ENCODE results near the gene APBB2. TPM values are rescaled to one million over a fixed set of nuclear protein-coding genes. Genes with fewer than 3 reads are reported as not detected.
A peak's percentile ranks its signal among the peaks of the same experiment; 100 is the strongest.
"Not testable (repeated sequence)": the region's sequence is repeated elsewhere in the genome, so short reads cannot be mapped to it uniquely, and the experiment has no call there.

The APBB2 gene
- total RNA-seq, 2 donors from 2014 or later: 28.2 to 30.7 TPM

DNA sequence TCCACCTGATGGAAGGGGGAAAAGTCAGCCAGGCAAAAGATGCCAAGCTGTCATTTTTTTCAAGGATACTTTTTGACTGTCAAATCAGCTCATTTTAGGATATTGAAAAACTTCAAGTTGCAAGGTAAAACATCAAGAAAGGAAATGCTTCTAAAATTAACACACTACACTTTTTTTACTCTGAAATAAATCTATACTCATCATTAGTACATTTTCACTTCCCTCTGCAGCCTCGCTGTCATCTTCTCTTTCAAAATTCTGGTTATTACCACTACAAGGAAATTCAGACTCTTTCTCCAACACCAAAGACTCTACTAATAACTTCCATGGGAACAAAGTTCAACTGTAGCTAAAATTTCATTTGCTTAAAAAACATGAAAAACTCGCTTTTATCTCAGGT is 41.6 kb downstream of the APBB2 start:
- intact Hi-C loops (cut with DNase I, micrococcal nuclease): no loop called here
- ATAC-seq: peak; percentile 44
- no peak for DNase-seq

- no peak for DNase-seq
Observed at GRCh38 chr4:41169256-41169800, 45.0 kb downstream of the APBB2 start.

GRCh38 chr4:41167191-41167590 is 47.2 kb downstream of the APBB2 start:
- ATAC-seq (no peak), DNase-seq (no peak)
- intact Hi-C loops (cut with DNase I, micrococcal nuclease): no loop called here

More at GRCh38 chr4:41169256-41169800, 45.0 kb downstream of the APBB2 start:
- intact Hi-C loops (cut with DNase I, micrococcal nuclease): no loop called here
- ATAC-seq: peak; percentile 32

DNA sequence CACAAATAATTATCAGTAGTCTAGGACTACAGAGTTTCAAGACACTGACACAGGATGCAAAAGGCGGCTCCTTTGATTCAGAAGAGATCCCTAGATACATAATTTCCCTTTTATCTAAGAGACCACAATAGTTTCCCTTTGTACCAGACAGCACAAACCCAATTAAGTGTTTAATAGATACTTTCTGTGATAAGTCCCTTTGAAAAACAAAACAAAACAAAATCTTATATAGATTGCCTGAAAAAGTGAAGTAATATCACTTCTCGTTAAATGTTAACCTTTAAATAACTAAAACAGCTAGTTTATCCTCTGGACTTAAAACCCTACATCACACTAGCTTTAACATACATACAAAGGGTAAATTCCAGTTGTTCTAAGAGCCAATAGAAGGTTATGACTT is 49.9 kb downstream of the APBB2 start:
- ATAC-seq (no peak), DNase-seq (no peak)
- intact Hi-C loops (cut with DNase I, micrococcal nuclease): no loop called here

DNA sequence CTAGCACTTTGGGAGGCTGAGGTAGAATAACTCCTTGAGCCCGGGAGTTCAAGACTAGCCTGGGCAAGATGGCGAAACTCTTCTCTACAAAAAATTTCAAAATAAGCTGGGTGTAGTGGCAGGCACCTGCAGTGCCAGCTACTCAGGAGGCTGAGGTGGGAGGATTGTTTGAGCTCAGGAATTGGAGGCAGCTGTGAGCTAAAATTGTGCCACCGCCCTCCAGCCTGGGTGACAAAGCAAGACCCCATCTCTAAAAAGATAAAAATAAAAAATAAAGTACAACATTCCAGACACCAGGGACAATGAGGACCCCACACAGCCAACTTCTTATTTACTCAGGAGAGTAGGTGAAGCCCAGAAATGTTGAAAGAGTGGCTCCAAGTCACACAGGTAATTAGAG is 53.0 kb downstream of the APBB2 start:
- intact Hi-C loops (cut with DNase I, micrococcal nuclease): no loop called here
- DNase-seq (no peak), ATAC-seq (no peak)

- ATAC-seq (no peak), DNase-seq (no peak)
- intact Hi-C loops (cut with DNase I, micrococcal nuclease): no loop called here
Observed at GRCh38 chr4:41160856-41161255, 53.5 kb downstream of the APBB2 start.

DNA sequence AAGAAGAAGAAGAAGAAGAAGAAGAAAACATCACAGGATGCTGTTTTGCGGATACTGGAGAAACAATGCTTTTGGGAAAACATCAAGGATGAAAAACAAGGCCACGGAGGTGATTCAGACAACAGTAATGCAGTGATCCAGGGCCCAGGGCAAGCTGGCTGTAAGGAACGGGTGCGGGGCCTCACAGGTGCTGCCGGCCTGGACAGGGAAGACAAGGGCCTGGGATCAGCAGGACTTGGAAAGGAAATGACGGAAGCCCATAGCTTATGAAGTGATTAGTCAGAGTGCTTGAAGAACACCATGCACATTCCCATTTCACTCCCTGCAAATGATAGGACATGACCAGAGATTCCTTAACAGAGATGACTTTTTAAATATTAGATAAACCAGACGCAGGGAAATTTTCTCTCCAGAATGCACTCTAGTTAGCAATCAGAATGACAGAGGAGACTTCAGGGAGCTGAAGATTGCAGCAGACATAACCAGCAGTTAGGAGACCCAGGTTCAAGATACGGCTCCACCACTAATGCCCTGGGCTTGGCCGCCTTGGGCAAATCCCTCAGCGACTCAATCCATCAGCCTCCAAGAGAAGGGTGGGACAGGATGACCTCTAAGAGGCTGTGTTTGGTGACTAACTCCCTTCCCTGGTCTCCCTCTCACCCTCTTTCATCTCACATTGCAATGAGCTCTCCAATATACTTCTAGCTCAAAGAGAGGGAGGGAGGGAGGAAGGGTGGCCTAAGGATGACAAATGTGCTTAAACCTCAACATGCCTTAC is 54.1 kb downstream of the APBB2 start:
- DNase-seq (no peak), ATAC-seq (no peak)
- intact Hi-C loops (cut with DNase I, micrococcal nuclease): no loop called here

GRCh38 chr4:41158756-41159155 is 55.6 kb downstream of the APBB2 start:
- intact Hi-C loops (cut with DNase I, micrococcal nuclease): no loop called here
- ATAC-seq: no peak

GRCh38 chr4:41158274-41158673 is 56.1 kb downstream of the APBB2 start:
- intact Hi-C loops (cut with DNase I, micrococcal nuclease): no loop called here
- no peak for ATAC-seq
- DNase-seq: no peak

More at GRCh38 chr4:41158756-41159155, 55.6 kb downstream of the APBB2 start:
- DNase-seq: no peak

DNA sequence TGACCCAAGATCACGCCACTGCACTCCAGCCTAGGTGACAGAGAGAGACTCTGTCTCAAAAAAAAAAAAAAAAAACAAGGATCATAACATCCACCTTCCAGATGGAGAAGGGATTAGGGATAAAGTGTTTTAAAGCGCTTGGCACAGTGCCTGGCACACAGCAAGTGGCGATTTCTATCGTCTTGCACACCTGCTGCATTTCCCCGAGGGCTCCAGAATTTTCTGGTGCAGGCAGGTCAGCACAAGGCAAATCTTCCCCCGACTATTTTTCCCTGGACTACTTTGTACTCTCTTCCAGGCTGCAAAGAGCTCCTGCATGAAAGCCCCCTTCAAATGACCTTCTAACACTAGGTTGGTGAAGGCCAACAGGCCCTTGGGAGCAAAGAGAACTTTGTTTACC is 57.3 kb downstream of the APBB2 start:
- DNase-seq (no peak), ATAC-seq (peak; percentile 14)
- intact Hi-C loops (cut with DNase I, micrococcal nuclease): no loop called here

GRCh38 chr4:41156574-41156973 is 57.8 kb downstream of the APBB2 start:
- intact Hi-C loops (cut with DNase I, micrococcal nuclease): no loop called here
- ATAC-seq: peak; percentile 26

GRCh38 chr4:41155194-41155830 is 59.0 kb downstream of the APBB2 start:
- ATAC-seq (no peak), DNase-seq (no peak)
- intact Hi-C loops (cut with DNase I, micrococcal nuclease): no loop called here

More at GRCh38 chr4:41156574-41156973, 57.8 kb downstream of the APBB2 start:
- DNase-seq: no peak

- intact Hi-C loops (cut with DNase I, micrococcal nuclease): no loop called here
- ATAC-seq (no peak), DNase-seq (no peak)
Observed at GRCh38 chr4:41154814-41155177, 59.5 kb downstream of the APBB2 start.

DNA sequence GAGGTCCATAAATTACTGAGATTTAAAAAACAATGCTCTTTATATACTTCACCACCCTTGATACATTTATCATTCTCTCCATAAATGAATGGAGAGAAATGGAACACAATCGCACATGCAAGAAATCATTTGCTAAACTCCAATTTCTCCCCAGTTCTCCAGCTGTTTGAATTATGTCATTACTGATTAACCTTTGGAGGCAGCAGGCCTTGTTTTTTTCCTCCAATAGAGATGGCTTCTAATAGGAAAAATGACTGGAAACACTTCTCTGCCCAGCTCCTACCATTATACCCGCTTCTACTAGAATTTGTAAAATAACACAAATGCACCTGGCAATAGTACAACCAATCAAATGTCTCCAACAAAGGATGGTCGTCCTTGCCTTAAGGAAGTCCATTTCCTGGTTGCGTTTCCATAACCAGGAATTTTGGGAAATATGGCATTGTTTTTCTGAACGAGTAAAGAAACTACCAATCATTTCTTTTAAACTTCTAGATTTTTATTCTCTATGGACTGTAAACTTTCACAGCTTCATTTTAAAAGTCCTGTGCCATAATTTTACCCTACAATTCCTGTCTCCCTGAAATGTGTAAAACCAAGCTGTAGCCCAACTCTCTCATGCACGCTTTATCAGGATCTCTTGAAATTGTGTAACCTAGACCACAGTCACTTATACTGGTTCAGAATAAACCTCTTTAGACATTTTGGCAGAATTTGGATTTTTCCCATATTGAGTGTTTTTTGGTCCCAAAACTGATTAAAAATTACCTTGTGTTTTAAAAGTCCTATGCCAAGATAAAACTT is 60.1 kb downstream of the APBB2 start:
- ATAC-seq: no peak
- DNase-seq: no peak

DNA sequence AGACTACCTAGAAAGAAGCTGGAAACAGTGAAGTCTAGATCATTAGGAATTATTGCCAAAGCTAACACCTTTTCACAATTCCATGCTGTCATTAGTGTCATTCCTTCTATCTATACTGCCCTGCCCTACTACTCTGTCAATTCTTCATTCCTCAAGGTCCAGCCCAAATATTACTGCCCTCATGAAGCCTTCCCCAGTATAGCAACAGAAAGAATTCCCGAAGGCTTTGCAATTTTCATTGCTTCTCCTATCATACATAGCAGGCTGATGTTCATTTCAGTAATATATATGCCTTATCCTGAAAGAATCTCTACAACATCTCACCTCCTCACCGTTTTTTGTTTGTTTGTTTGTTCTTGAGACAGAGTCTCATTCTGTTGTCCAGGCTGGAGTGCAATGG is 63.9 kb downstream of the APBB2 start:
- DNase-seq (no peak), ATAC-seq (no peak)
- intact Hi-C loops (cut with DNase I, micrococcal nuclease): no loop called here

More for the DNA sequence above, 60.1 kb downstream of the APBB2 start:
- intact Hi-C loops (cut with DNase I, micrococcal nuclease): no loop called here

- DNase-seq; ATAC-seq; intact Hi-C loops (cut with DNase I, micrococcal nuclease): not testable (repeated sequence)
Observed at GRCh38 chr4:41149568-41149967, 64.8 kb downstream of the APBB2 start.

DNA sequence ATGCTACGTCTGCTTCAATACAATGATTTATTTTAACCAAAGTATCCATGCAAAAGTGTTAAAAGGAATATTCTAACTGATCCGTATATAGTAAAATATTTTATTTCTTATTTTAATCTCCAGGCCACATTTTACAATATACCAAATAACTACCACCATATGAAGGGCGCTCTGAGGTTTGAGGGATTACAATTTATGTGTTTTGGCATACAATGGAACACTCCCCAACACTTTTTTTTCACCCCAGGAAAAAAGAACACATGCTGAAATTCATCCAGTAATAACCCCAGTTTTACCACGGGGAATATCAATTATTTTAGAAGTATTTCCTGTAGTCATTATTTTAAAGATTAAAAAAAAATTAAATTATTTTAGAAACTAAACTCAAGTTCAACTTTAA is 65.4 kb downstream of the APBB2 start:
- ATAC-seq (no peak), DNase-seq (no peak)
- intact Hi-C loops (cut with DNase I, micrococcal nuclease): no loop called here

DNA sequence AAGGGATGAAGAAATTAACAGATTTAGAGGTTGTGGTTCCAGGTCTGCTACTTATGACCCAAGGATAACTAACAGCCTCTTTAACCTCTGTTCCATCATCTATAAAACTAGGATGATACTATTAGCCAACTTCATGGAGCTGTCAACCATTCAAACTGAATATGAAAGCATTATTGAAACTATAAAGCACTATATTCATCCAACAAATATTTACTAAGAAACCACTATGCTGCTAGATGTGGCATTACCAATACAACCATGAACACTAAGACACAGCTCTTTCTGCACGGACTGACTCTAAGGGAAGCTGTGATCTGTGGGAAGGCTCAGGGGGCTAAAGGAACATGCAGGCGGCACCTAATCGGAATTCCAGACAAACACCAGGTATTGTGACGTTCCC is 66.0 kb downstream of the APBB2 start:
- intact Hi-C loops (cut with DNase I, micrococcal nuclease): no loop called here
- no peak for DNase-seq
- no peak for ATAC-seq

DNA sequence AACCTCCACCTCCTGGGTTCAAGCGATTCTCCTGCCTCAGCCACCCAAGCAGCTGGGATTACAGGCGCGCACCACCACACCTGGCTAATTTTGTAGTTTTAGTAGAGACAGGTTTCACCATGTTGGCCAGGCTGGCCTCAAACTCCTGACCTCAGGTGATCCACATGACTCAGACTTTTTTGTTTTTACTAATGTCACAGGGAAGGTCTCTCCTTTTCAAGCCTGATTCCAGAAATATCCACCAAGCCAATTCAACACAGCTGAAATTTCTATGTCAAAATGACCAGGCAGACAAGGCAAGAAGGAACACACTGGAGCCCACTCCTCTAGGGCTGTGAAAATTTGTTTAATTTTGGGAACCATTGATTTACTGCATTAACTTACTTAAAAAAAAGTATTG is 66.8 kb downstream of the APBB2 start:
- ATAC-seq; intact Hi-C loops (cut with DNase I, micrococcal nuclease); DNase-seq: not testable (repeated sequence)

Data from left colon (tissue), 2 donors.